ENCODE measurements around the gene HOXC6.

DNA sequence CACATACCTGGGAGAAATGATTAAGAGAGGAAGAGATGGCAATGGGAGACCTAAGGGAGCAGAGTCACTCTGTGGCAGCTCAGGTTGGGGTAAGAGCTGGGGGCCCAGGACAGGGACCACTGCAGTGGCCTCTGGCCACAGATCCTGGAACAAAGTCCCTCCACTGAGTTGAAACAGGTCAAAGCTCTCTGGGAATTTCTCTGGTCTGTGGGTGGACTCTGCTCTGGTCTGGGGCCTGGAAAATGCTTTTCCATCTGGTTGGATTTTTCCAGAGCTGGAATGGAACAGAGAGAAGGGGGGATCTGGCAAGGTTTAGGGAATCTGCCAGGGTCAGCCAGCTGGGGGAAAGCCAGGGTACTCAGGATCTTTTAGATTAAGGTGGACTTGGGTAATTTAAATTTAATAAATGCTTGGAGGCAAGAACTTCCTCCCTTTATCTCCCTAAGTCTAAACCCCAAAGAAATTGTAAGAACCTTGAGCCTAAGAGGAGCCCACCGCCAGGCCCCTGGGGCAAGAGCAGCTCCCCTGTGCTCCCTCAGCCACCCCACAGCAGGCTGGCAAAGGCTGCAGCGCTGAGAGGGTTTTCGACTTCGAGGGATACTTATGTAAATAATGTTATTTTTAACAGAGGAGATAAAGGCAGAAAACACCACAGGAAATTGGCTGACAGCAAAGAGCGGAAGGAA lies 39.6 kb upstream of the HOXC6 start:
- TF ChIP-seq, protein P1, sequence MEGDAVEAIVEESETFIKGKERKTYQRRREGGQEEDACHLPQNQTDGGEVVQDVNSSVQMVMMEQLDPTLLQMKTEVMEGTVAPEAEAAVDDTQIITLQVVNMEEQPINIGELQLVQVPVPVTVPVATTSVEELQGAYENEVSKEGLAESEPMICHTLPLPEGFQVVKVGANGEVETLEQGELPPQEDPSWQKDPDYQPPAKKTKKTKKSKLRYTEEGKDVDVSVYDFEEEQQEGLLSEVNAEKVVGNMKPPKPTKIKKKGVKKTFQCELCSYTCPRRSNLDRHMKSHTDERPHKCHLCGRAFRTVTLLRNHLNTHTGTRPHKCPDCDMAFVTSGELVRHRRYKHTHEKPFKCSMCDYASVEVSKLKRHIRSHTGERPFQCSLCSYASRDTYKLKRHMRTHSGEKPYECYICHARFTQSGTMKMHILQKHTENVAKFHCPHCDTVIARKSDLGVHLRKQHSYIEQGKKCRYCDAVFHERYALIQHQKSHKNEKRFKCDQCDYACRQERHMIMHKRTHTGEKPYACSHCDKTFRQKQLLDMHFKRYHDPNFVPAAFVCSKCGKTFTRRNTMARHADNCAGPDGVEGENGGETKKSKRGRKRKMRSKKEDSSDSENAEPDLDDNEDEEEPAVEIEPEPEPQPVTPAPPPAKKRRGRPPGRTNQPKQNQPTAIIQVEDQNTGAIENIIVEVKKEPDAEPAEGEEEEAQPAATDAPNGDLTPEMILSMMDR (IDR thresholded peaks at IDR 0.05): no peak
- TF ChIP-seq EP300 (IDR thresholded peaks at IDR 0.05): no peak
- TF ChIP-seq POLR2A (IDR thresholded peaks at IDR 0.05): no peak
